ENCODE measurements around the gene MUSK. TPM values are rescaled to one million over a fixed set of nuclear protein-coding genes. Genes with fewer than 3 reads are reported as not detected.

MUSK gene
- total and polyA plus RNA-seq, 2 experiments from 2014 or later, result not detected

GRCh38 chr9:110710420-110710819, 41.8 kb downstream of the MUSK start:
- no peaks in the 10 kb centered on the region for H3K36me3 Mint-ChIP-seq (ENCODE audit: low read depth)
- H3K4me1 Mint-ChIP-seq, result peaks cover 6% of the 10 kb centered on the region; the same call in 2 of the 3 replicates
- DNase-seq (ENCODE audit: low spot score), result no peak
- Histone ChIP-seq H3F3A (replicated peaks; ENCODE audit: low read depth) (no peaks in the 10 kb centered on the region), H3K27me3 (ENCODE audit: insufficient read depth) (no peaks in the 10 kb centered on the region), H4K20me1 (replicated peaks; ENCODE audit: insufficient read depth) (no peaks in the 10 kb centered on the region), H3K79me2 (replicated peaks; ENCODE audit: insufficient read depth) (no peaks in the 10 kb centered on the region), H3K9me2 (ENCODE audit: insufficient read depth) (peaks cover 7% of the 10 kb centered on the region; the same call in 1 of the 2 replicates), H3K4me2 (no peak overlapping the region), H3K4me3 (no peak overlapping the region), H2AFZ (no peak overlapping the region), H3K27ac (ENCODE audit: low read depth) (no peak overlapping the region), H3K4me1 (ENCODE audit: insufficient read depth) (peaks cover 12% of the 10 kb centered on the region), H3K36me3 (ENCODE audit: insufficient read depth) (no peaks in the 10 kb centered on the region)
- H3K4me3 Mint-ChIP-seq, result no peak overlapping the region
- no peak for ATAC-seq
- no peak for TF ChIP-seq ZNF331 (CRISPR knock-in tag; IDR thresholded peaks at IDR 0.05; ENCODE audit: low read depth)
- no peak for TF ChIP-seq EZH2phosphoT487 (IDR thresholded peaks at IDR 0.05; ENCODE audit: unreplicated experiment)
- no peak for TF ChIP-seq STAT1 (IDR thresholded peaks at IDR 0.05; ENCODE audit: unreplicated experiment)
- TF ChIP-seq EZH2 (IDR thresholded peaks at IDR 0.05; ENCODE audit: low read depth, unreplicated experiment), result no peak
- TF ChIP-seq POLR2AphosphoS5 (IDR thresholded peaks at IDR 0.05; ENCODE audit: low read depth), result no peak
- H3K27ac Mint-ChIP-seq, result no peak overlapping the region
- no peaks in the 10 kb centered on the region for H3K27me3 Mint-ChIP-seq (ENCODE audit: insufficient read depth, low read depth, poor library complexity)
- H3K9me3 Mint-ChIP-seq, result no peaks in the 10 kb centered on the region

GRCh38 chr9:110712955-110713354, 44.4 kb downstream of the MUSK start:
- Histone ChIP-seq H3K4me3 (no peak overlapping the region), H3K36me3 (ENCODE audit: insufficient read depth) (no peaks in the 10 kb centered on the region), H3K79me2 (replicated peaks; ENCODE audit: insufficient read depth) (no peaks in the 10 kb centered on the region), H3K27ac (ENCODE audit: low read depth) (no peak overlapping the region), H2AFZ (no peak overlapping the region; the same call in 1 of the 2 replicates), H3K4me2 (no peak overlapping the region), H3K27me3 (ENCODE audit: insufficient read depth) (no peaks in the 10 kb centered on the region), H4K20me1 (replicated peaks; ENCODE audit: insufficient read depth) (no peaks in the 10 kb centered on the region), H3F3A (replicated peaks; ENCODE audit: low read depth) (no peaks in the 10 kb centered on the region), H3K9me2 (ENCODE audit: insufficient read depth) (peaks cover 7% of the 10 kb centered on the region; the same call in 1 of the 2 replicates), H3K4me1 (ENCODE audit: insufficient read depth) (peaks cover 12% of the 10 kb centered on the region)
- H3K9me3 Mint-ChIP-seq, result no peaks in the 10 kb centered on the region; the same call in 1 of the 3 replicates
- DNase-seq (ENCODE audit: low spot score) (no peak), ATAC-seq (no peak)
- H3K27me3 Mint-ChIP-seq (ENCODE audit: insufficient read depth, low read depth, poor library complexity), result no peaks in the 10 kb centered on the region
- peaks cover 6% of the 10 kb centered on the region; the same call in 2 of the 3 replicates for H3K4me1 Mint-ChIP-seq
- TF ChIP-seq, protein P1, sequence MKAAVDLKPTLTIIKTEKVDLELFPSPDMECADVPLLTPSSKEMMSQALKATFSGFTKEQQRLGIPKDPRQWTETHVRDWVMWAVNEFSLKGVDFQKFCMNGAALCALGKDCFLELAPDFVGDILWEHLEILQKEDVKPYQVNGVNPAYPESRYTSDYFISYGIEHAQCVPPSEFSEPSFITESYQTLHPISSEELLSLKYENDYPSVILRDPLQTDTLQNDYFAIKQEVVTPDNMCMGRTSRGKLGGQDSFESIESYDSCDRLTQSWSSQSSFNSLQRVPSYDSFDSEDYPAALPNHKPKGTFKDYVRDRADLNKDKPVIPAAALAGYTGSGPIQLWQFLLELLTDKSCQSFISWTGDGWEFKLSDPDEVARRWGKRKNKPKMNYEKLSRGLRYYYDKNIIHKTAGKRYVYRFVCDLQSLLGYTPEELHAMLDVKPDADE (IDR thresholded peaks at IDR 0.05), result no peak
- TF ChIP-seq ZNF114 (CRISPR knock-in tag; IDR thresholded peaks at IDR 0.05), result no peak
- no peak for TF ChIP-seq NANOG (IDR thresholded peaks at IDR 0.05; ENCODE audit: borderline replicate concordance)
- no peaks in the 10 kb centered on the region for H3K36me3 Mint-ChIP-seq (ENCODE audit: low read depth)
- H3K4me3 Mint-ChIP-seq, result no peak overlapping the region
- no peak overlapping the region for H3K27ac Mint-ChIP-seq

GRCh38 chr9:110714314-110714713, 45.7 kb downstream of the MUSK start:
- peak; percentile 62; the same call in 2 of the 3 replicates for ATAC-seq
- peaks cover 6% of the 10 kb centered on the region; the same call in 2 of the 3 replicates for H3K4me1 Mint-ChIP-seq
- Histone ChIP-seq H3K27ac (ENCODE audit: low read depth) (0 out of 2 replicates have a peak overlapping the region, but pooled peaks have one; percentile 21), H3K4me1 (ENCODE audit: insufficient read depth) (peaks cover 12% of the 10 kb centered on the region), H3K4me2 (peak overlapping the region; percentile 37; the same call in 1 of the 2 replicates), H4K20me1 (replicated peaks; ENCODE audit: insufficient read depth) (no peaks in the 10 kb centered on the region), H3K36me3 (ENCODE audit: insufficient read depth) (no peaks in the 10 kb centered on the region), H3K27me3 (ENCODE audit: insufficient read depth) (no peaks in the 10 kb centered on the region), H3F3A (replicated peaks; ENCODE audit: low read depth) (no peaks in the 10 kb centered on the region), H2AFZ (peak overlapping the region; percentile 57; the same call in 1 of the 2 replicates), H3K79me2 (replicated peaks; ENCODE audit: insufficient read depth) (no peaks in the 10 kb centered on the region), H3K4me3 (no peak overlapping the region), H3K9me2 (ENCODE audit: insufficient read depth) (peaks cover 7% of the 10 kb centered on the region; the same call in 1 of the 2 replicates)
- H3K36me3 Mint-ChIP-seq (ENCODE audit: low read depth), result no peaks in the 10 kb centered on the region
- no peaks in the 10 kb centered on the region; the same call in 1 of the 3 replicates for H3K9me3 Mint-ChIP-seq
- no peaks in the 10 kb centered on the region for H3K27me3 Mint-ChIP-seq (ENCODE audit: insufficient read depth, low read depth, poor library complexity)
- DNase-seq (ENCODE audit: low spot score), result peak; percentile 25
- H3K4me3 Mint-ChIP-seq, result no peak overlapping the region
- no peak overlapping the region for H3K27ac Mint-ChIP-seq
- TF ChIP-seq NANOG (IDR thresholded peaks at IDR 0.05; ENCODE audit: borderline replicate concordance), result no peak
- TF ChIP-seq POLR2AphosphoS5 (IDR thresholded peaks at IDR 0.05; ENCODE audit: low read depth), result no peak
- TF ChIP-seq EZH2 (IDR thresholded peaks at IDR 0.05; ENCODE audit: low read depth, unreplicated experiment), result no peak
- TF ChIP-seq ZNF462 (CRISPR knock-in tag; IDR thresholded peaks at IDR 0.05), result no peak

Measured in GM23338 (cell line).